Heart left ventricle (tissue), 13 donors: ENCODE measurements around the gene ANKDD1A.

Experiments
- POLR2A ChIP-seq, 2 donors: fragments of 450-650 bp; IDR thresholded peaks; one replicate each; pipeline ENCODE4 v1.6.1; 2017; ENCODE audit warnings: antibody characterized with exemption in 2 of 2, mild to moderate bottlenecking in 2 of 2, moderate library complexity in 2 of 2
- TF ChIP-seq, protein P1 (sequence below), 12 donors: fragments of 200-600 bp; sonication (generic) in 4 of 12; IDR thresholded peaks; one replicate each; pipeline versions ENCODE4 v1.5.0 to v1.8.0; 2018 to 2022; ENCODE audit warnings: antibody characterized with exemption in 12 of 12, mild to moderate bottlenecking in 5 of 12
- donor health status: ischemic (EF 13 %, LVEDD 7.1; RV severe dilation, severe dysfunction).
- donor health status: DM: no; HTN: yes; CAD: no.
- donor health status: DM: no; HTN: no; CAD: no.
- donor health status: ischemic (EF 25% LVEDD 6.9; RV normal size, moderate dysfunction).
- donor health status: ischemic (EF 25% LVEDD 5.7; RV mildly dilated, moderate dysfunction).
- donor health status: ischemic (EF 35%, LVEDD 5.7; RV mildly dilated, moderate dysfunction).
- donor health status: nonischemic (EF 11% LVEDD 7.7; RV severe dilation, severe dysfunction).
- donor health status: DM: yes; HTN: yes; CAD: no.
- donor health status: PGD.
- donor health status: ischemic (EF 29% LVEDD 5.4; RV normal size, mild dysfunction).
- donor health status: nonischemic (EF 23%, LVEDD 6.1; RV moderate dilation, normal function).

DNA sequence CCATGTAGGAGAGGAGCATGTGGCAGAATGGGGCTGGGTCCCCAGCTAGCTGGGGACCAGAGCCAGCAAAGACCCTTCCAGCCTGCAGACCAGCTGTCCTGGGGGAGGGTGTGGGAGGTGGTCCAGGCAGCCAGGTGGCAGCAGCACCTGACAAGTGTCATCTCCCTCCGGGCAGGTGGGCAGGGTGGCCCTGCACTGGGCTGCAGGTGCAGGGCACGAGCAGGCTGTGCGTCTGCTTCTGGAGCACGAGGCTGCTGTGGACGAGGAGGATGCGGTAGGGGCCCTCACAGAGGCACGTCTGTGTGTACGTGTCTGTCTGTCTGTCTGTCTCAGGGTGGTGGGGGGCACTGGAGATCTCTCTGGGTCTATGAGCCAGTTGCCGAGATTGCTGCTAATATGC, 5.5 kb downstream of the ANKDD1A start:
- TF ChIP-seq, protein P1, sequence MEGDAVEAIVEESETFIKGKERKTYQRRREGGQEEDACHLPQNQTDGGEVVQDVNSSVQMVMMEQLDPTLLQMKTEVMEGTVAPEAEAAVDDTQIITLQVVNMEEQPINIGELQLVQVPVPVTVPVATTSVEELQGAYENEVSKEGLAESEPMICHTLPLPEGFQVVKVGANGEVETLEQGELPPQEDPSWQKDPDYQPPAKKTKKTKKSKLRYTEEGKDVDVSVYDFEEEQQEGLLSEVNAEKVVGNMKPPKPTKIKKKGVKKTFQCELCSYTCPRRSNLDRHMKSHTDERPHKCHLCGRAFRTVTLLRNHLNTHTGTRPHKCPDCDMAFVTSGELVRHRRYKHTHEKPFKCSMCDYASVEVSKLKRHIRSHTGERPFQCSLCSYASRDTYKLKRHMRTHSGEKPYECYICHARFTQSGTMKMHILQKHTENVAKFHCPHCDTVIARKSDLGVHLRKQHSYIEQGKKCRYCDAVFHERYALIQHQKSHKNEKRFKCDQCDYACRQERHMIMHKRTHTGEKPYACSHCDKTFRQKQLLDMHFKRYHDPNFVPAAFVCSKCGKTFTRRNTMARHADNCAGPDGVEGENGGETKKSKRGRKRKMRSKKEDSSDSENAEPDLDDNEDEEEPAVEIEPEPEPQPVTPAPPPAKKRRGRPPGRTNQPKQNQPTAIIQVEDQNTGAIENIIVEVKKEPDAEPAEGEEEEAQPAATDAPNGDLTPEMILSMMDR (IDR thresholded peaks at IDR 0.05), result no peak
- no peak for TF ChIP-seq POLR2A (IDR thresholded peaks at IDR 0.05)
